ENCODE measurements around the gene SEZ6.

GRCh38 chr17:29045026-29045425 lies 39.2 kb upstream of the SEZ6 start:
- TF ChIP-seq MAX (IDR thresholded peaks at IDR 0.05) (no peak), RAD21 (IDR thresholded peaks at IDR 0.05; ENCODE audit: low read depth) (no peak), EP300 (IDR thresholded peaks at IDR 0.05; ENCODE audit: borderline replicate concordance) (no peak), EGR1 (IDR thresholded peaks at IDR 0.05) (no peak), YY1 (IDR thresholded peaks at IDR 0.05; ENCODE audit: low read depth) (no peak), TAF1 (IDR thresholded peaks at IDR 0.05; ENCODE audit: low read depth) (no peak), REST (IDR thresholded peaks at IDR 0.05; ENCODE audit: low read depth) (no peak), TEAD4 (IDR thresholded peaks at IDR 0.05) (no peak), CREB1 (IDR thresholded peaks at IDR 0.05; ENCODE audit: low read depth) (no peak), ZBTB7A (IDR thresholded peaks at IDR 0.05; ENCODE audit: low read depth) (no peak), NFIC (IDR thresholded peaks at IDR 0.05) (no peak), CEBPB (IDR thresholded peaks at IDR 0.05) (no peak)
